LHCN-M2 (cell line): Measurements from ENCODE around the gene TSBP1. TPM values are rescaled to one million over a fixed set of nuclear protein-coding genes. Genes with fewer than 3 reads are reported as not detected.
"Not testable (repeated sequence)": the region's sequence is repeated elsewhere in the genome, so short reads cannot be mapped to it uniquely, and the experiment has no call there.

Experiments used
- DNase-seq: peaks from one replicate; pipeline ENCODE4 v3.0.0-alpha.2; 2012; ENCODE audit warnings: low read depth
- total RNA-seq: library from RNA; depleted of rRNA; stranded (reverse); fragments of >200 nt; gene quantifications from 2 replicates; pipeline ENCODE4 v1.2.3, GENCODE V29; 2014; rRNA removed

The TSBP1 gene
- total RNA-seq, 1 experiment from 2014 or later, result not detected

DNA sequence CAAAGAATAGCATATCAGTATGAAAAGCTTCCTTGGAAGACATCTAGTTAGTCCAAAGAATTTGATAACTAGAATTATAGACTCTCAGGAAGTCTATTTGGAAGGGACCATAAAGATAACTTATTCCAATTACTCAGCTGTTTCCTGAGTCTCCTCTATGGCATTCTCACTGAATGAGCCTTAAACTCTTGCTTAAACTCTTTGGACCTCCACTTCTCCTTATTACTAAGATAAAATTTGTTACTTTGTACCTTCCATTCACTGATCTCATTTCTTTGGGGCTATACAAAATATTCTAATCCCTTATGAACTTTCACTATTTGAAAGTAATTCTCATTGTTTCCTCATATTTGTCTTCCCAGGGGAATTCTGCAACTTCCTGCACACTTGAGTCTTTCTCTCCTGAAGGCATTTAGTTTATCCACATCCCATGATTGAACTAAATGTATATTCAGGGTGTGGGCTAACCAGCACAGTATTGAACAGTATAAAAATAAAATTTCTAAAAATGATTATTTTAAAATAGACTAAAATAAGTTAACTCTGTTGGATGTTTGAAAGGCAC, 80.7 kb downstream of the TSBP1 start:
- no peak for DNase-seq

DNA sequence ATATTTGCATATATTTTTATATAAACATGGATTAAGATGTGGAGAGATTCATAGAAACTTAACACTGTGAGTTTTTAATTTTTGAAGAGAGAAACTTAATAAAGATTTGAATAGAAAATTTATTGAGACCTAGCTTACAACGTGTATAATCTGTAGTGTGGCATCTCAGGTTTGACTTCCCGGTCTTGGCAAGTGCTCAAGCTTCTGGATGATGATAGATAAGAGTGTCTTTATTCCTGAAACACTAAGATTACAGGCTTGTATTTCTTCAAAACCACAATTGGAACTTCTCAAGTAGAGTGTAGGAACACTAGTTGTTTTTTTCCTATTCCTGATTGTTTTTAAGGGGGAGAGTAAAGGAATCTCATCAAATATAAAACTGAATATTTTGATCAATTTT, 83.3 kb downstream of the TSBP1 start:
- no peak for DNase-seq

DNA sequence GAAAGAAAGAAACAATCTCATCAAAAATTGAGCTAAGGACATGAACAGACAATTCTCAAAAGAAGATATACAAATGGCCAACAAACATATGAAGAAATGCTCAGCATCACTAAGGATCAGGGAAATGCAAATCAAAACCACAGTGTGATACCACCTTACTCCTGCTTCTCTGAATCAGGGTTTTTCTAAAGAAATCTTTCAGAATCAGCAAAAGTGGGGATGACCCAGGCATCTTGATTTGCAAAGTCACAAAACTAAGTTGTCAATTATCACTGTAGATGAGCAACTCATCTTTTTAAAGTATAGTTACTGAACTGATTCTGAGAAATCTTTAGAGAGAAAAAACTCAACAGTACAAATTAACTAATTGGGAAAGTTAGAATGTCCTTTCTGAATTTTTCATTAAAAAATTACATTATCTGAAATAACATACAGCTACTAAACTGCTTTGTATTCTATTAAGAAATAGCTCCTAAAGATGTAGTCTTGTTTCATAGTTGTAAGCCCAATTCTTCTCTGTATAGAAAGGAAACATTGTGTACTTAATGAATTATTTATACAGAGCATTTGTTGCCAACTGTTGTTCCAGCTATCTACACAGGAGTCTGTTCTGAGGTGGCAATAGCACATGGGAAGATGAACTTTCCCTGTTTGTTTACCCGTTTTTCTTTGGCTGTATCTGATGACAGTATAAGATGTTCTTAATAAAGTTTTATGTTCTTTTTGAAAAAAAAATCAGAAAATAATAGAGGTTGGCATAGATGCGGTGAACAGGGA, 97.7 kb downstream of the TSBP1 start:
- DNase-seq, result not testable (repeated sequence)

- no peak for DNase-seq
Observed at GRCh38 chr6:32271429-32271828, 100.3 kb downstream of the TSBP1 start.

GRCh38 chr6:32268459-32268858, 103.2 kb downstream of the TSBP1 start:
- not testable (repeated sequence) for DNase-seq

GRCh38 chr6:32267035-32267434, 104.7 kb downstream of the TSBP1 start:
- DNase-seq, result no peak

- DNase-seq, result not testable (repeated sequence)
Observed at GRCh38 chr6:32257262-32257661, 114.4 kb downstream of the TSBP1 start.

DNA sequence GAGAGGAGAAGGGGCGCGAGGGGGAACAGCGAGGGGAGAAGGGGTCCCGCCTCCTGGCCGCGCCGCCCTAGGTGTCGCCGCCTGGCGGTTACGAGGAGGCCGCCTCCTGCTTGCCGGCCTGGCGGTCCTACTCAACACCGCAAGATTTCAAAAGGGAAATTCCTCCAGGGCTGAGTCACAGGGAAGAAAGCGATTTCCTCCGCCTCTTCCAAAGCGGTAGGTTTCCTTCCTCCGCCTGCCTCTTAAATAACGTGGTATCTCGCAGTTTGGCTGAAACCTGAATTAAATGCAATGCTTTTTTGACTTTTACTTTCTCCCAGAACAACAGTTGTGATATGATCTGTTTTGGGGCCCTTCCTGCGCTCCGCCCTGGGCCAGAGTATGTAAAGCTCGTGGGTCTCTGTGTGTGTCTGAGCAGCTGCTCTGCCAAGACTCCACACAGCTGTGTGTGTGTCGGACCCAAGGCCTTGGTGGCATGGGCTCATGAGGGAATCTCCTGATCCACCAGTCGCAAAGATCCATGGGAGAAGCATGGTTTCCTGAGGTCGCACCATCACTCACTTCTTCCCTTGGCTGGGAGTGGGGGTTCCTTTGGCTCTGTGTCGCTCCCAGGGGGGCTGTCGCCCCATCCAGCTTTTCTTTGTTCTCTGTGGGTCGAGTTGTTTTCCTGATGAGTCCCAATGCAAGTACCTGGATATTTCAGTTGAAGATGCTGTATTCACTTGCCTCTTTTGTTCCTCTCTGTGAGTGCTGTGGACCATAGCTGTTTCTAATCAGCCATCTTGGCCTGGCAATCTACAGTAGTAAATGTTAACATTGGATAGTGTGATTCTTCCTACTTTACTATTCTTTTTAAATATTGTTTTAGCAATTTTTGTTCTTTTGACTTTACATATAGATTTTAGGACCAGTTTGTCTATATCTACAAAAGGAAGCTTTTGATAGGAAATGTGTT, 116.2 kb downstream of the TSBP1 start:
- DNase-seq, result peak; percentile 89

DNA sequence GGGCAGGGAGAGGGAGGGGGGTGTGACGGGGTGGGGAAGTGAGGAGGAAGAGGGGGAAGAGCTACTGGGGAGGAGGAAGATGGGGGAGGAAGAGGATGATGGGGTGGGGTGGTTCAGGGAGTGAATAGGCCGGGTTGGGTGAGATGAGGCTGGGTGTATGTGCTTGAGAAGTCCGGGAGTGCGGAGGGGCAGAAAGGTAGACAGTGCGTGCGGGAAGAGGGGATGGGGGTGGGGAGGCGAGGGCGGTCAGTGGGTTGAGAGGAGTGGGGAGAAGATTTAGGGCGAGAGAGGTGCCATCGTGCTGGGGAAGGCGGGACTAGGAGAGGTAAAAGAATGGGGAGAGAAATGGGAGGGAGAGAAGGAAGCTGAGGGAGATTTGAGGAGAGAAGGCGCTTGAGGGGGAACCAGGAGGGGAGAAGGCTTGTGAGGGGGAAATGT, 116.9 kb downstream of the TSBP1 start:
- no peak for DNase-seq

- no peak for DNase-seq
Observed at GRCh38 chr6:32252331-32253009, 119.2 kb downstream of the TSBP1 start.

GRCh38 chr6:32249262-32249661, 122.4 kb downstream of the TSBP1 start:
- DNase-seq, result no peak

DNA sequence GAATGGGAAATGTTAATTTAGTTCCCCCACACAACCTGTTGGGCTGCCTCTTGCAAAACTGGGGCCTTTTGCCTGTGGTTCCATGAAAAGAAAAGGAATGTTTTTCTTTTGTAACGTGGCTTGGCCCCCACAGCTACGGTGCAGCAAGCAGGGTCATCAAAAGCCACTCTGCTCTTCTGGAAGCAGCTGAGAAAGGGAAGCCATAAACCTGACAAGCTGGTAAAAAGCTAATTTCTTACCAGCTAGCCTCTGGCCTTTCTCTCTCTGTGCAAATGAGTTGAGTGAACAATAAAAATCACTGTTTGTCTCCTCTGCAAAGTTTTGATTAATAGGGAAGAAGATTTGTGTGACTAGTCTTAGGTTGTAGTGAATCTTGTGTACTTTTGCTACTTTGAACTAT, 124.3 kb downstream of the TSBP1 start:
- DNase-seq, result no peak

- DNase-seq, result peak; percentile 72
Observed at GRCh38 chr6:32244946-32245398, 126.7 kb downstream of the TSBP1 start.

DNA sequence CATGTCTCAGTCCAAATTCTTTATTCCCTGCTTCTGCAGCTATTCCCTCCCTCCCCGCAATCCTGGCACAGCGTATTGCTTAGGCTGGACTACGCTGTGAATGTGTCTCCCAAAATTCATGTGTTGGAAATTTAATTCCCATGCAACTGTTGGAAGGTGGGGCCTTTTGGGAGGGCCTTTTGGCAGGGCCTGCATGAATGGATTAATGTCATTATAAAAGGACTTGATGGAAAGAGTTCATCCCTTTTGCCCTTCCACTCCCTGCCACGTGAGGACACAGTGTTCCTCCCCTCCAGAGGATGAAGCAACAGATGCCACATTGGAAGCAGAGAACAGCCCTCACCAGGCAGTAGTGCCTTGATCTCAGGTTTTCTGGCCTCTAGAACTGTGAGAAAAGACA, 127.4 kb downstream of the TSBP1 start:
- peak; percentile 54 for DNase-seq

Other genes with a start within 250 kb of the TSBP1 start
- gene ATF6B, start 243.7 kb downstream of the TSBP1 start, total RNA-seq, result 29.8 and 34.7 TPM in 2 replicates
- gene FKBPL, start 241.6 kb downstream of the TSBP1 start, total RNA-seq, result 8.4 and 8.9 TPM in 2 replicates
- 0.06 TPM in 1 of 2 replicates, not detected in the other for gene PRRT1, start 220.0 kb downstream of the TSBP1 start, total RNA-seq
- 15.5 and 19.3 TPM in 2 replicates for gene PPT2, start 217.8 kb downstream of the TSBP1 start, total RNA-seq
- 1.3 and 2.4 TPM in 2 replicates for gene EGFL8, start 207.3 kb downstream of the TSBP1 start, total RNA-seq
- gene AGPAT1, start 195.8 kb downstream of the TSBP1 start, total RNA-seq, result 80.3 and 87.0 TPM in 2 replicates
- gene RNF5, start 193.5 kb downstream of the TSBP1 start, total RNA-seq, result 43.5 and 55.3 TPM in 2 replicates
- 0.45 and 0.80 TPM in 2 replicates for gene AGER, start 187.7 kb downstream of the TSBP1 start, total RNA-seq
- gene PBX2, start 181.7 kb downstream of the TSBP1 start, total RNA-seq, result 19.2 and 23.1 TPM in 2 replicates
- 1.0 and 1.4 TPM in 2 replicates for gene GPSM3, start 179.3 kb downstream of the TSBP1 start, total RNA-seq
- gene NOTCH4, start 147.8 kb downstream of the TSBP1 start, total RNA-seq, result 0.26 and 1.1 TPM in 2 replicates
- gene BTNL2, start 35.3 kb upstream of the TSBP1 start, total RNA-seq, result not detected in 2 replicates
- gene HLA-DRA, start 68.0 kb upstream of the TSBP1 start, total RNA-seq, result 0.38 and 1.0 TPM in 2 replicates
- 0.11 and 0.13 TPM in 2 replicates for gene HLA-DRB5, start 158.4 kb upstream of the TSBP1 start, total RNA-seq
- gene HLA-DRB1, start 217.9 kb upstream of the TSBP1 start, total RNA-seq, result 0.45 and 0.57 TPM in 2 replicates